Pancreas (tissue), 10 donors: ENCODE results near the gene PCSK9. TPM values are rescaled to one million over a fixed set of nuclear protein-coding genes. Genes with fewer than 3 reads are reported as not detected.

Experiments
- ATAC-seq, 4 donors: fragments of 200-7000 bp; cut with Tn5 transposase; one replicate each; pipeline versions ENCODE4 v1.8.0 to v1.9.1; 2020; ENCODE audit warnings: mild to moderate bottlenecking in 4 of 4, moderate library complexity in 4 of 4
- DNase-seq, 6 donors: peaks; one replicate each; pipeline ENCODE4 v3.0.0-alpha.2; 2020
- FAIRE-seq: peaks from 2 replicates; lab custom pipeline; 2012; peaks lifted over from hg19 to GRCh38; lab: Jason Lieb, UNC
- H3K27ac ChIP-seq, 4 donors: fragments of 200-600 bp; sonication (generic); 1 replicate in 3 of 4; 2 replicates in 1 of 4; pipeline versions ENCODE4 v1.5.0 to v1.8.0; 2020
- H3K27me3 ChIP-seq, 4 donors: fragments of 200-600 bp; one replicate each; pipeline ENCODE4 v1.8.0; 2021
- H3K36me3 ChIP-seq, 3 donors: fragments of 200-600 bp; sonication (generic) in 1 of 3; one replicate each; pipeline versions ENCODE4 v1.5.0 to v1.8.0; 2020 to 2021
- H3K4me1 ChIP-seq, 3 donors: fragments of 200-600 bp; one replicate each; pipeline ENCODE4 v1.8.0; 2021
- H3K4me3 ChIP-seq, 4 donors: fragments of 200-600 bp; sonication (generic) in 2 of 4; one replicate each; pipeline versions ENCODE4 v1.5.0 to v1.8.0; 2020 to 2021
- H3K9me3 ChIP-seq, 4 donors: fragments of 200-600 bp; one replicate each; pipeline ENCODE4 v1.8.0; 2021
- WGBS, 2 donors: extraction: QIAGEN DNeasy Blood & Tissue Kit; methylation state at CpG; one replicate each; pipeline ENCODE4 v1.1.7; 2013; 5-methylcytosine and 5-hydroxymethylcytosine counted together
- intact Hi-C, 3 donors: fragments of 100-400 bp; cut with DNase I; formaldehyde crosslinking; loops; one replicate each; pipeline versions ENCODE4 v1.11.1 to v1.14.2; 2022
- polyA plus RNA-seq, 2 donors: library from polyadenylated mRNA; stranded (reverse); fragments of 200-250 nt; gene quantifications; one replicate each; pipeline ENCODE4 v1.2.3, GENCODE V29; 2013
- total RNA-seq, 6 donors: library from RNA; stranded (reverse); fragmentation: NEBNext Ultra II Directional in 4 of 6; extraction: Animal tissue kit (Norgen Biotek cat#: 25700) in 4 of 6; gene quantifications; one replicate each; pipeline versions ENCODE4 v1.2.1 to v1.2.4, GENCODE V29; 2021 to 2023
- TF ChIP-seq, protein P1 (sequence below), 4 donors: fragments of 200-600 bp; sonication (generic) in 3 of 4; IDR thresholded peaks; one replicate each; pipeline versions ENCODE4 v1.5.0 to v1.8.0; 2021; ENCODE audit warnings: antibody characterized with exemption in 4 of 4
- donor health status: healthy with polysubstance abuse.
- donor health status: DM: no; HTN: no; CAD: no; lungs with moderate emphysema.
- donor health status: DM: no; HTN: no; CAD: no.
- donor health status: control.
- donor health status: control.
- donor health status: Bipolar disorder and iron deficiency.
- donor health status: DM: yes; HTN: yes; CAD: no.
- donor health status: DM: no; HTN: no; CAD: no.
- donor health status: DM: no; HTN: no; CAD: no.
- donor health status: DM: yes; HTN: yes; CAD: no.

PCSK9 gene
- total and polyA plus RNA-seq, 8 donors = 0.95 to 10.1 (median 2.5) TPM

DNA sequence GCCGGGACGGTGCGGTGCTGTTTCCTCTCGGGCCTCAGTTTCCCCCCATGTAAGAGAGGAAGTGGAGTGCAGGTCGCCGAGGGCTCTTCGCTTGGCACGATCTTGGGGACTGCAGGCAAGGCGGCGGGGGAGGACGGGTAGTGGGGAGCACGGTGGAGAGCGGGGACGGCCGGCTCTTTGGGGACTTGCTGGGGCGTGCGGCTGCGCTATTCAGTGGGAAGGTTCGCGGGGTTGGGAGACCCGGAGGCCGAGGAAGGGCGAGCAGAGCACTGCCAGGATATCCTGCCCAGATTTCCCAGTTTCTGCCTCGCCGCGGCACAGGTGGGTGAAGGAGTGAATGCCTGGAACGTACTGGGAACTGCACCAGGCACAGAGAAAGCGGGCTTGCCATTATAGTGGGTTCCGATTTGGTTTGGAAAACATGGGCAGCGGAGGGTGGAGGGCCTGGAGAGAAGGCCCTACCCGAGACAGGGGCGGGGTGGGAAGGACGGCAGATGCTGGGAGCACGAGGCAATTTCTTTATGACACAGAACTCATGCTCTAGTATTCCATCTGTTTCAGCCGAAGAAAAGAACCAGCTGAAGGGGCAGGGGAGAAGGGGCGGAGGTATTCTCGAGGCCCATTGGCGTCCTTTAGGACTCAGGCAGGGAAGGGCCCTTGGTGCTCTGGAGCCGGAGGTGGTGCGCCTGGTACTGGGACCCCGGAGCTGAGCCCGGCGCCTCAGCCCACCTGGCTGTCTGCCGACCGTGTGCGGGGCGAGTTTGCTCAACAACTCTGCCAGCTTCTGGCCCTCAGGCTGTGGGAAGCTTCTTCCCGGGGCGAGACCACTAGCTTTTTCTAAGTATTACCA lies 960 bp downstream of the PCSK9 start:
- no peak overlapping the region for H3K27ac ChIP-seq
- 8 to 9% methylated on average over 49 of the region's 49 CpGs for WGBS, 2 donors
- H3K4me3 ChIP-seq = peak overlapping the region; percentile 6 to 42 (median 32)
- no peak for FAIRE-seq
- no peaks in the 10 kb centered on the region for H3K4me1 ChIP-seq
- no peaks in the 10 kb centered on the region for H3K36me3 ChIP-seq
- intact Hi-C loops = no loop called here
- H3K9me3 ChIP-seq = no peaks in the 10 kb centered on the region
- TF ChIP-seq, protein P1, sequence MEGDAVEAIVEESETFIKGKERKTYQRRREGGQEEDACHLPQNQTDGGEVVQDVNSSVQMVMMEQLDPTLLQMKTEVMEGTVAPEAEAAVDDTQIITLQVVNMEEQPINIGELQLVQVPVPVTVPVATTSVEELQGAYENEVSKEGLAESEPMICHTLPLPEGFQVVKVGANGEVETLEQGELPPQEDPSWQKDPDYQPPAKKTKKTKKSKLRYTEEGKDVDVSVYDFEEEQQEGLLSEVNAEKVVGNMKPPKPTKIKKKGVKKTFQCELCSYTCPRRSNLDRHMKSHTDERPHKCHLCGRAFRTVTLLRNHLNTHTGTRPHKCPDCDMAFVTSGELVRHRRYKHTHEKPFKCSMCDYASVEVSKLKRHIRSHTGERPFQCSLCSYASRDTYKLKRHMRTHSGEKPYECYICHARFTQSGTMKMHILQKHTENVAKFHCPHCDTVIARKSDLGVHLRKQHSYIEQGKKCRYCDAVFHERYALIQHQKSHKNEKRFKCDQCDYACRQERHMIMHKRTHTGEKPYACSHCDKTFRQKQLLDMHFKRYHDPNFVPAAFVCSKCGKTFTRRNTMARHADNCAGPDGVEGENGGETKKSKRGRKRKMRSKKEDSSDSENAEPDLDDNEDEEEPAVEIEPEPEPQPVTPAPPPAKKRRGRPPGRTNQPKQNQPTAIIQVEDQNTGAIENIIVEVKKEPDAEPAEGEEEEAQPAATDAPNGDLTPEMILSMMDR (IDR thresholded peaks at IDR 0.05) = no peak
- ATAC-seq = peak; percentile 52 to 75 (median 70)
- DNase-seq = peak in 3 of 6 donors; percentile 57 to 75 (median 58)
- peaks cover 0 to 6% (median 0%) of the 10 kb centered on the region in 4 donors for H3K27me3 ChIP-seq

DNA sequence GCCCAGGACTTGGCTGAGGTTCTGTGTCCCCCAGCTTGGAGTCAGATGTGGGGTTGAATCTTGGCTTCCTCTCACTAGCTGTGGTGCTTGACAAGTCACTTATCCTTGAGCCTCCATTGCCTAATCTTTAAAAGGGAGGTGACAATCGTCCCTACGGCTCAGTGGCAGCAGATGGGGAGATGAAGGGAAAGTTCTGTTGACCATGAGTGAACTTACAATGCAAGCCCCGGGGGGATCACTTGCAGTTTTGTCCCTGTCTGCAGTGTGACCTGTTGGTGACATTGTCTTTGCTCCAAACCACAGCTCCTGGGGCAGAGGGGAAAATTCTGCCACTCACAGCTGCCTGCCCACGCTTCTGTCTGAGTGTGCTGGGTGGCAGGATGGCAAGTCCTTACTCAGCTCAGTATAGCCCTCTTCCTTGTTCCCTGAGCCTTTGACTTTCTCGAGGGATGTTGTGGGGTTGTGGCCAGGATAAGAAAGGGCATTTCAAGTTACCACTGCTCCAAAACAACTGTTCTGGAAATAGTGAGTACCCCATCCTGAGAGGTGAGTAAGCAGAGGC lies 1.7 kb downstream of the PCSK9 start:
- Histone ChIP-seq H3K4me3 (peak overlapping the region in 3 of 4 donors; percentile 7 to 35 (median 30)), H3K4me1 (no peaks in the 10 kb centered on the region), H3K27ac (no peak overlapping the region), H3K27me3 (peaks cover 0 to 6% (median 0%) of the 10 kb centered on the region in 4 donors), H3K36me3 (no peaks in the 10 kb centered on the region), H3K9me3 (no peaks in the 10 kb centered on the region)
- intact Hi-C loops = no loop called here
- FAIRE-seq = no peak
- DNase-seq = no peak
- 35 to 38% methylated on average over 5 of the region's 5 CpGs for WGBS, 2 donors
- TF ChIP-seq, protein P1 (IDR thresholded peaks at IDR 0.05) = no peak
- peak in 2 of 4 donors; percentile 2 to 9 for ATAC-seq

GRCh38 chr1:55041613-55042012 lies 2.3 kb downstream of the PCSK9 start:
- 65 to 89% methylated on average over 3 of the region's 3 CpGs for WGBS, 2 donors

GRCh38 chr1:55043011-55043410 lies 3.7 kb downstream of the PCSK9 start:
- intact Hi-C loops = no loop called here

More at GRCh38 chr1:55041613-55042012, 2.3 kb downstream of the PCSK9 start:
- ATAC-seq (no peak), DNase-seq (no peak), FAIRE-seq (no peak)
- TF ChIP-seq, protein P1 (IDR thresholded peaks at IDR 0.05) = no peak
- H3K27ac ChIP-seq = no peak overlapping the region
- no peak overlapping the region for H3K4me3 ChIP-seq
- intact Hi-C loops = no loop called here
- no peaks in the 10 kb centered on the region for H3K9me3 ChIP-seq
- no peaks in the 10 kb centered on the region for H3K4me1 ChIP-seq
- no peaks in the 10 kb centered on the region for H3K36me3 ChIP-seq
- H3K27me3 ChIP-seq = peaks cover 0 to 6% (median 0%) of the 10 kb centered on the region in 4 donors

More at GRCh38 chr1:55043011-55043410, 3.7 kb downstream of the PCSK9 start:
- DNase-seq (no peak), ATAC-seq (no peak), FAIRE-seq (no peak)
- Histone ChIP-seq H3K4me1 (no peaks in the 10 kb centered on the region), H3K27ac (no peak overlapping the region), H3K9me3 (no peaks in the 10 kb centered on the region), H3K36me3 (no peaks in the 10 kb centered on the region), H3K27me3 (no peaks in the 10 kb centered on the region), H3K4me3 (no peak overlapping the region)
- TF ChIP-seq, protein P1 (IDR thresholded peaks at IDR 0.05) = no peak
- 93 to 94% methylated on average over 2 of the region's 2 CpGs for WGBS, 2 donors
